Astrocyte (in vitro differentiated cells and primary cell): ENCODE results near the gene THAP11. TPM values are rescaled to one million over a fixed set of nuclear protein-coding genes. Genes with fewer than 3 reads are reported as not detected.

Experiments
- total RNA-seq: library from RNA; stranded (reverse); gene quantifications from 2 replicates; pipeline ENCODE4 v1.2.1, GENCODE V29; 2021

Gene THAP11
- total RNA-seq, 1 donor from 2014 or later: 16.5 TPM

Other genes with a start within 250 kb of the THAP11 start
- gene CARMIL2, start 197.2 kb upstream of the THAP11 start, total RNA-seq: 2.0 TPM in 2 replicates
- gene ACD, start 182.1 kb upstream of the THAP11 start, total RNA-seq: 11.8 and 13.5 TPM in 2 replicates
- gene PARD6A, start 181.4 kb upstream of the THAP11 start, total RNA-seq: 1.2 and 1.4 TPM in 2 replicates
- gene ENKD1, start 175.6 kb upstream of the THAP11 start, total RNA-seq: 6.0 and 8.5 TPM in 2 replicates
- gene C16orf86, start 175.5 kb upstream of the THAP11 start, total RNA-seq: 0.32 and 1.6 TPM in 2 replicates
- gene GFOD2, start 123.0 kb upstream of the THAP11 start, total RNA-seq: 31.3 and 32.4 TPM in 2 replicates
- 14.2 and 15.7 TPM in 2 replicates for gene RANBP10, start 35.8 kb upstream of the THAP11 start, total RNA-seq
- 1.3 and 1.5 TPM in 2 replicates for gene TSNAXIP1, start 35.4 kb upstream of the THAP11 start, total RNA-seq
- gene NUTF2, start 4.6 kb downstream of the THAP11 start, total RNA-seq: 214 and 224 TPM in 2 replicates
- gene CENPT, start 5.4 kb downstream of the THAP11 start, total RNA-seq: 67.3 and 79.3 TPM in 2 replicates
- 61.5 and 64.8 TPM in 2 replicates for gene EDC4, start 30.7 kb downstream of the THAP11 start, total RNA-seq
- gene NRN1L, start 42.6 kb downstream of the THAP11 start, total RNA-seq: 0.82 and 0.91 TPM in 2 replicates
- gene PSKH1, start 50.9 kb downstream of the THAP11 start, total RNA-seq: 27.3 and 29.7 TPM in 2 replicates
- 1.1 and 1.2 TPM in 2 replicates for gene CTRL, start 89.5 kb downstream of the THAP11 start, total RNA-seq
- gene PSMB10, start 94.5 kb downstream of the THAP11 start, total RNA-seq: 35.8 and 38.8 TPM in 2 replicates
- 33.7 and 37.9 TPM in 2 replicates for gene LCAT, start 101.8 kb downstream of the THAP11 start, total RNA-seq
- 114 and 118 TPM in 2 replicates for gene SLC12A4, start 126.3 kb downstream of the THAP11 start, total RNA-seq
- not detected in 2 replicates for gene DPEP3, start 138.2 kb downstream of the THAP11 start, total RNA-seq
- not detected in 2 replicates for gene DPEP2, start 157.2 kb downstream of the THAP11 start, total RNA-seq
- gene DPEP2NB, start 173.6 kb downstream of the THAP11 start, total RNA-seq: not detected in 2 replicates
- gene DDX28, start 180.9 kb downstream of the THAP11 start, total RNA-seq: 5.5 and 6.2 TPM in 2 replicates
- 14.0 and 14.9 TPM in 2 replicates for gene DUS2, start 181.0 kb downstream of the THAP11 start, total RNA-seq
- 32.4 and 34.0 TPM in 2 replicates for gene NFATC3, start 243.1 kb downstream of the THAP11 start, total RNA-seq